CD4-positive, alpha-beta T cell treated with Interleukin-15 for 4 hours (primary cell): Measurements from ENCODE around the gene TMEM59.
"Not testable (repeated sequence)": the region's sequence is repeated elsewhere in the genome, so short reads cannot be mapped to it uniquely, and the experiment has no call there.

Experiments used
- DNase-seq: peaks from one replicate; pipeline ENCODE4 v3.0.0-alpha.2; 2020; ENCODE audit warnings: low spot score

The TMEM59 gene

DNA sequence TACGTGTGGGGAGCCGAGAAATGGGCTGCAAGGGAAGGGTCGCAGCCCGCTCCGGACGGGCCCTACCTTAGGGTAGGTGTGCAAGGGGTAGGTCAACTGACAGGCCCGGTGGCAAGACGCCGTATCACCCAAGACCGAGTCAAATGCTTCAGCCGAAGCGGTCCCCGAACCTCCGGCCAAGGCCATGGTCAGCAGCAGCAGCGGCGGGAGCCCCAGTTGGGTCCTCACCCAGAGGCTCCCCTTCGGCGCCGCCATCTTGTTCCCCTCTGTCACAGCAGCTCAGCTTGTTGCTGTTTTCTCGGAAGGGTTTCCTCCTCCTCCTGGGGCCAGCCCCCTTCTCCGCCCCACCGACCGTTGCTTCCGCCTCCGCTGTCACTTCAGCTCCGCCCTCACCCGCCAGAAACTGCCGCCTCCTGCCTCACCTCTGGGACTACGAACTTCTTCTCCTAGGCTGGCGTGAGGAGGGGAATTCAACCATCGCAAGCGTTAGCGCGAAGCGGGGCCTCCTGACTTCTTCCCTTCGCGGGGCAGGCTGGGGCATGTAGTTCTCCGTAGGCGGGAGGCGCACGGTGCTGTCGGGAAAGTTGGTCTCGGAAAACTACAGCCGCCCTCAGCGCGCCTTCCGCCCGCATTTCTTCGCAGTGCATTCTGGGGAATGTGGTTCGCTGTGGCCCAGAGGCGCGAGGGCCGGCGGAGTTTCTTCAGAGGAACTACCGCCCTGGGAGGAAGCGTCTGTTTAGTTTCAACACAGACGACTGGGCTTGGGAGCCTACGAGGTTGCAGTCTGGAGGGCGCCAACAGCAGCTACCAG lies at the start of gene TMEM59, which contains the start of gene TCEANC2:
Gene TMEM59 (minus strand): TSS at position 271 of the 811 bp plus-strand sequence. CDS start 16 bp downstream, at position 255.
Gene TCEANC2 (plus strand): TSS at position 675 of the 811 bp plus-strand sequence. CDS start 815 bp downstream, outside the sequence.
- peak; percentile 97 for DNase-seq

DNA sequence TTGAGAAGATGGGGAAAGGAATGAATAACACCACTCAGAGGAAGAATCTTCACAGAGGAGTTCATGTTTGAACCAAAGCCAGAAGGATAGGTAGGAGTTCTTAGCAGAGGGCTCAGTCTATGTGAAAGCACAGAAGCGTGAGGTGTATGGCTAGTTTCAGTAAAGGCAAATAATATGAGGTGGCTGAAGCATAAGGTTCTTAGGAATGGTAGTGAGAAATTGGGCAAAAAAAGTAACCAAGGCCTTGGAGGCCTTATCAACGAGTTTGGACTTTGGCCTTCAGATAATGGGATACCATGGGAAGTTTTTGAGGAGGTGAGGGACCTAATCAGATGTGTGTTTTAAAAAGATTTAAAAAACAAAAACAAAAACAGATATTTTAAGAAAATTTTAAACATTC lies 47.5 kb upstream of the TMEM59 start:
- DNase-seq, result no peak

GRCh38 chr1:54099061-54099610 lies 46.1 kb upstream of the TMEM59 start:
- no peak for DNase-seq

DNA sequence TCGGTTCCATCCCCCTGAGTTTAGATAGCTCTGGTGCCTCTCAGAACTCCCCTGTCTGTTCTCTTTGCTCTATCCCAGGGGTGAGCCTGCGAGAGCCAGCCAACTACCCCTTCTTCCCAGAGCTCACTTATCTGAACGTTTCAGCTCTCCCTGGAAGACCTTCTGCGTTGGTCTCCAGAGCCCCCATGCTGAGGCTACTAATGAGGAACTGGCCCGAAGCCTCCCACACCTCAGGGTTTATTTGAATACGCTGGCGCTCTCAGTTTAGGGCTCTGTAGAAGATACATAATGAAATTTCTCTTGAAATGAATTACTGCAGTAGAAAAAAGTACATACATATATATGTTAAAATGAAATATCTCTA lies 43.9 kb upstream of the TMEM59 start:
- no peak for DNase-seq

DNA sequence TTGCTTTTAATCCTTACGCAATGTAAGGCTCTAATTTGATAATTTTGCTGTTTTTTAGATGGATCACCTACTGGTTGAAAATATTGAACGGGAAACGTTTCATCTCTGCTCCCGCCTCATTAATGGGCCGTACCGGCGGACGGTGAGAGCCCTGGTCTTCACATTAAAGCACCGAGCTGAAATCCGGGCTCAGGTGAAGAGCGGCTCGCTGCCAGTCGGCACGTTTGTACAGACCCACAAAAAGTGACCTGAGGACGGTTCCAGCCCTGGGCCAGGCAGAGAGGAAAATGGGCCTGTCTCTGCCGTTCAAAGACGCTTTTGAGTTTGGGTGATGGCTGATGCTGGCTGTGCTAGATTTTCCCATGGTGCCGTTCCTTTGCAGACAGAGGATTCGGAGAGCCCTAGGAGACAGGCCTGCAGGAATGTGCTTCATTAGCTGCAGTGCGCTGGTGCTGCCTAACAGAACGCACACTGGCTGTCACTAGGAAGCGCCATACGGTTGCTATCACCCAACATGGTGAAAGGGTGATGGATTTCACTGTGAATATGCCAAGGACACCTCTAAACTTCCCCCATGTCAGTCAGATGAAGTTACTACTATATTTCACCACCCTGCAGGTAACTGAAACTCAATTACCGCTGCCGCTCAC lies 43.3 kb upstream of the TMEM59 start:
- no peak for DNase-seq

DNA sequence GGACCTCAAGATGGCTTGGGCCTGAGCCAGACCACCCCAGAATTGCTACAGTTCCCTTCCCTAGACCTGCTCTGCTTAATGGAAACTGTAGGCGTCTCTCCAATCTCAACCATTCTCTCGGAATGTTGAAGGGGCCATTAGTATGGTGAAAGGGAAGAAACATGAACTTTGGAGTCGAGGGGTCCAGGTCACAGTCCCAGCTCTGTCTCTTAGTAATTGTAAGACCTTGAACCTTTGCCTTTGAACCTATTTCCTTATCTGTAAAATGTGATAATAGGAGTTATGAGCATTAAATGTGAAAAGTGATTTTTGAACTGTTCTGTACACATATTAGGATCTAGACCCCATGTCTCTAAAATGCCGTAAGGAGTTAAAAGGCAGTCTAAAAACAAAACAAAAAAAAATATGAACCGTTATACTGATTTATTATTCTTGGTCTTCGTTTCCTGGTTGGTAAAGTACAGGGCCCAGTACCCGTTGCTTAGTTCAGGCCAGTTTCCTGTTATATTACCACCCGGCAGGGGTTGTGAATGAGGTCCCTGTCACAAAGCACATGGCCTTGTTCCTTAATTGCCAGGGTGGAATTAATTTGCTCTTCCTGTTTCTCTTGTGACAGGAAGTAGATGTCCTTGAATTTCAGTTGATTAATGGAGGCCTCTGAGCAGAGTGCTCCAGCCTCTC lies 42.7 kb upstream of the TMEM59 start:
- no peak for DNase-seq

- not testable (repeated sequence) for DNase-seq
Measured at GRCh38 chr1:54094730-54095105, 41.7 kb upstream of the TMEM59 start.

- DNase-seq, result no peak
Measured at GRCh38 chr1:54094001-54094729, 41.2 kb upstream of the TMEM59 start.

DNA sequence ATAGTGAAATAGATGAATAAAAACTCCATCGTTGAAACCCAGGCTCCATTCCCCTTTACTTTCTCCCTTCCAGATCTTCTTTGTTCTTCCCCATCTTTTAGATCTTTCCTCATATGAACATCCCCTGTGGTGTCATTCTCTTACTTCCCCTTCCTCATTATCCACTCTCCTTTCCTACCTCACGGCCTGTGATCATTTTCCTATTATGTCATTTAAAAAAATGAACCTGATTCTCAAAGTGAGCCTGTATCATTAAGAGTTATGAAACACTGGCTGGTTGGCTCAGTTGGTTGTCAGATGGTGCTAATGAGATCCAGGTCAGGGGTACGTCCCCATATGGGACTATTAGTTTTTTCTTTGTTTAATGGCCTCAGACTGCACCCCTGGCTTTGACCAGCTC lies 38.7 kb upstream of the TMEM59 start:
- DNase-seq, result no peak

DNA sequence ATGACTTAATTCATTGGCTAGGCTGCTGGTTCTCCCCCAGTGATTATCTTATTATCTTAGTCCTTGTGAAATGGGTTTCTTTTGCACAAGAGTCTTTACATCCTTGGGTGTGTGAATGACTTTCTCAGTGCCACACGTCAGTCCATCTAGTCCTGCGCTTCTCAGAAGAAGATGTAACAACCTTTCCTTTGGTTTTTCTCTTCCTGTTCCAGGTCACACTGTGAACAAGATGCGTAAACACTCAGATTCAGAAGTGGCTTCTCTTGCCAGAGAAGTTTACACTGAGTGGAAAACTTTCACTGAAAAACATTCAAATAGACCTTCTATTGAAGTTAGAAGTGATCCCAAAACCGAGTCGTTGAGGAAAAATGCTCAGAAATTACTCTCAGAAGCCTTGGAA lies 35.4 kb upstream of the TMEM59 start:
- DNase-seq, result no peak

DNA sequence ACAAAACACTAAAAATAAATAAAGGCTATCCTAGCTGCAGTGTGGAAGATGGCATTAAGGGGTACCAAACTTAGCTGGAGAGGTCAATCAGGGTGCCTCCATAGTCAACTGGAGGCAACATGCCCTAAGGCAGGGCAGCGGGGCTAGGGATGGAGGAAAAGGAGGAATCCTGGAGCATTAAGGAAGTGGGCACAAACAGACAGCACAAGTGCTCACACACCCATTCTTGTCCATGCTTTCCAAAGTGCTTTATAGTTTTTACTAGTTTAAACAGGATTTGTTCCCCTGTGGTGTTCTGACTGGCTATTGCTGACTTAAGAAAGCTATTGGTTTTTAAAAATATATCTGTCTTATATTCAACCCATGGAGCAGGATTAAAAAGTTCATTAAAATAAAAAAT lies 33.8 kb upstream of the TMEM59 start:
- DNase-seq, result no peak

- DNase-seq, result no peak
Measured at GRCh38 chr1:54084794-54085193, 31.8 kb upstream of the TMEM59 start.

DNA sequence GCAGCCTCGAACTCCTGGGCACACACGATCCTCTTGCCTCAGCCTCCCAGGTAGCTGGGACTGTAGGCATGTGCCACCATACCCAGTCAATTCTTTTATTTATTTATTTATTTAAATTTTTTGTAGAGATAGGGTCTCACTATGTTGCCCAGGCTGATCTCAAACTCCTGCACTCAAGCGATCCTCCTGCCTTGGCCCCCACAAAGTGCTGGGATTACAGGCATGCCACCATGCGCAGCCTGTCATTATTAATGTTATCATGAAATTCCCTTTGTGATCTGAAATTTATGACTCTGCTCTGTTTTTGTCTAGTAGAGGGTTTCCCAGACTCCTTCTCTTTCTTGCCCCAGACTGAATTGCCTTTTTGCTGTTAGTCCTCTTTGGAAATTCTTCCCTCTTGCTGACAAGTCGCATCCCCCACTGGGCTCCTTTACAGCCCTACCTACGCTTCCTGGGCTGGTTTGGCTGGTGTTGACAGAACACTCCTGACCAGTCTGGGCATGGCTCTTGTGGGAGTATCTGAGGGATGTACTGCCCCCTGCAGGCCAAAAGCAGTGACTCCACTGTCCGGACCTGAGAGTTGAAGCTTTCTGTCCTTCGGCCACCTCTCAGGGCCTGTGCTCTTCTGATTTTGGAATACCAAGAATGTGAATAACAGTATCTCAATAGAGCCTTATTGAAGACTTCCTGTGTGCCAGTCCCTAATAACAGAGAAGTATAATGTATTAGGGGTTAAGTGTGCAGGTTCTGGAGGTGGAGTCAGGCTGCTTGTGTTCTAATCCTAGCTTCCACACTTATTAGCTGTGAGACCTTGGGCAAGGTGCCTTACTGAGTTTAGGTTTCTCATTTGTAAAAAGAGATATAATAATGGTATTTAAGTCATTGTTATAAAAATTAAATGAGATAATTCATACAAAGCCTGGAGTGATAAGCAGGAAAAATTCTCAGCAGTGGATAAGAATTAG lies 28.6 kb upstream of the TMEM59 start:
- peak; percentile 54 for DNase-seq

GRCh38 chr1:54080598-54081049 lies 27.6 kb upstream of the TMEM59 start:
- no peak for DNase-seq

DNA sequence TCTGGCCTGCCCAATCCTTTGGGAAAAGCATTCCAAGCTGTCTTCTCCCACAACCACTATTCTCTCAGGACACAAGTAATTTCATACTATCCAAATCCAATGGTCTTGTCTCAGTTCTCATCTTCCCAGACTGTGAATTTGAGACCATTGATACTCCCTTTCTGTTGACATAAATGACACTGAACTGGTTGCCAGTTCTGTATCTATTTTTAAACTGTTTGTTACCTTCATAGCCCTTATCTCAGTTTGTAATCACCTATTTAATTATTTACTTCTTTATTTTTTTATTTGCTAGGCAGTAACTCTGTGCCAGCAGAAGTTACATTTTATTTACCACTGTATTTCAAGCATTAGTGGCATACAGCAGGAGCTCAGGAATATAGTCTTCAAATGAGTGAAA lies 24.4 kb upstream of the TMEM59 start:
- no peak for DNase-seq

- DNase-seq, result peak; percentile 57
Measured at GRCh38 chr1:54070171-54070837, 17.3 kb upstream of the TMEM59 start.

GRCh38 chr1:54069791-54070170 lies 16.8 kb upstream of the TMEM59 start:
- DNase-seq, result no peak

DNA sequence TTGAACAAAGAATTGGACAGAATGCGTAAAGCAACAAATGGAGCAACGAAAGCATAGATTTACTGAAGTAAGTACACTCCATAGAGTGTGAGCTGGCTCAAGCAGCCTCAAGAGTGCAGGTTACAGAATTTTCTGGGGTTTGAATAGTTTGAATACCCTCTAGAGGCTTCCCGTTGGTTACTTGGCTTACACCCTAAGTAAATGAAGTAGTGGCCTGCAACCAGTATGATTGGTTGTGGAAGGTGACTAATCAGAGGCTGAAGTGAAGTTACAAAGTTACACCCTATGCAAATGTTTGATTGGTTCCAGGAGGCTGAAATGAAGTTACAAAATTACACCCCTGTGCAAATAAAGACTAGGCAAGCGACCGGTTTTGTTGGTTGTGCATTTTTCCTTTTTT lies 11.3 kb upstream of the TMEM59 start:
- DNase-seq, result no peak

GRCh38 chr1:54054438-54054749 lies 1.4 kb upstream of the TMEM59 start:
- DNase-seq, result no peak

- no peak for DNase-seq
Measured at GRCh38 chr1:54053745-54054437, 887 bp upstream of the TMEM59 start.
